ENCODE data around the gene ART1.
"Not testable (repeated sequence)": the region's sequence is repeated elsewhere in the genome, so short reads cannot be mapped to it uniquely, and the experiment has no call there.

The ART1 gene

GRCh38 chr11:3632070-3632660 is 12.8 kb upstream of the ART1 start:
- DNase-seq (ENCODE audit: low spot score), result no peak

- no peak for DNase-seq (ENCODE audit: low spot score)
Measured at GRCh38 chr11:3635641-3636375, 9.1 kb upstream of the ART1 start.

GRCh38 chr11:3637201-3637600 is 7.7 kb upstream of the ART1 start:
- no peak for DNase-seq (ENCODE audit: low spot score)

- DNase-seq (ENCODE audit: low spot score), result no peak
Measured at GRCh38 chr11:3638513-3638912, 6.4 kb upstream of the ART1 start.

- no peak for DNase-seq (ENCODE audit: low spot score)
Measured at GRCh38 chr11:3639841-3640240, 5.1 kb upstream of the ART1 start.

- DNase-seq (ENCODE audit: low spot score), result no peak
Measured at GRCh38 chr11:3641191-3641590, 3.7 kb upstream of the ART1 start.

GRCh38 chr11:3641701-3642070 is 3.2 kb upstream of the ART1 start, which contains the start of gene ART5:
ART5 (minus strand) TSS chr11:3641992; CDS start chr11:3641862, 130 bp downstream.
- DNase-seq (ENCODE audit: low spot score), result no peak

- peak; percentile 53 for DNase-seq (ENCODE audit: low spot score)
Measured at GRCh38 chr11:3642071-3642951, 2.6 kb upstream of the ART1 start.

GRCh38 chr11:3643102-3643546 is 1.8 kb upstream of the ART1 start:
- not testable (repeated sequence) for DNase-seq (ENCODE audit: low spot score)

GRCh38 chr11:3645552-3645951 is 624 bp downstream of the ART1 start:
- no peak for DNase-seq (ENCODE audit: low spot score)

GRCh38 chr11:3648843-3649242 is 3.9 kb downstream of the ART1 start:
- DNase-seq (ENCODE audit: low spot score), result not testable (repeated sequence)

- DNase-seq (ENCODE audit: low spot score), result not testable (repeated sequence)
Measured at GRCh38 chr11:3649374-3649773, 4.4 kb downstream of the ART1 start.

GRCh38 chr11:3652514-3652913 is 7.6 kb downstream of the ART1 start:
- DNase-seq (ENCODE audit: low spot score), result not testable (repeated sequence)

- DNase-seq (ENCODE audit: low spot score), result no peak
Measured at GRCh38 chr11:3655547-3655946, 10.6 kb downstream of the ART1 start.

GRCh38 chr11:3657331-3657730 is 12.4 kb downstream of the ART1 start:
- not testable (repeated sequence) for DNase-seq (ENCODE audit: low spot score)

GRCh38 chr11:3658252-3658651 is 13.3 kb downstream of the ART1 start:
- no peak for DNase-seq (ENCODE audit: low spot score)

GRCh38 chr11:3659595-3660515 is 14.9 kb downstream of the ART1 start:
- DNase-seq (ENCODE audit: low spot score), result no peak

GRCh38 chr11:3660960-3661359 is 16.0 kb downstream of the ART1 start:
- no peak for DNase-seq (ENCODE audit: low spot score)

GRCh38 chr11:3662856-3663255 is 17.9 kb downstream of the ART1 start:
- DNase-seq (ENCODE audit: low spot score), result no peak

- no peak for DNase-seq (ENCODE audit: low spot score)
Measured at GRCh38 chr11:3664032-3664630, 19.2 kb downstream of the ART1 start.

GRCh38 chr11:3665336-3666022 is 20.6 kb downstream of the ART1 start:
- no peak for DNase-seq (ENCODE audit: low spot score)

Measured in germinal center (tissue), 1 donor.